ENCODE measurements around the gene CTSF. TPM values are rescaled to one million over a fixed set of nuclear protein-coding genes. Genes with fewer than 3 reads are reported as not detected.
A peak's percentile ranks its signal among the peaks of the same experiment; 100 is the strongest.
"Not testable (repeated sequence)": the region's sequence is repeated elsewhere in the genome, so short reads cannot be mapped to it uniquely, and the experiment has no call there.

CTSF gene
- total RNA-seq, 2 donors from 2014 or later: 10.5 to 13.4 TPM

DNA sequence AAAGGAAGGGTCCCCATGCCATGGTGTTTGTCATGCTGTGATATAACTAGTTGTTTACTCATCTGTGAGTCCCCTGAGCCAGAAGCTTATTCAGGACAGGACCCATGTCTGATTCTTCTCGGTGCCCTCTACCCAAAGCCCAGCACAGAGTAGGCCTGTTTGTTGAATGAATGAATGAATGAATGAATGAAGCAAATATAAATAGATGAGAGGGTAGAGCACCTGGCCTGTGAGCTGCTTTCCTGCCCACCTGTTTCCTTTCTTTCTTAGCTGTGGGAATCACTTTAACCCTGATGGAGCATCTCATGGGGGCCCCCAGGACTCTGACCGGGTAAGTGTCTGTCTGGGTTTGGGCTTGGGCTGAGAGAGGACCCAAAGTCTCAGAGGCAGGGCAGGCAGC is 31.8 kb upstream of the CTSF start:
- DNase-seq: no peak

DNA sequence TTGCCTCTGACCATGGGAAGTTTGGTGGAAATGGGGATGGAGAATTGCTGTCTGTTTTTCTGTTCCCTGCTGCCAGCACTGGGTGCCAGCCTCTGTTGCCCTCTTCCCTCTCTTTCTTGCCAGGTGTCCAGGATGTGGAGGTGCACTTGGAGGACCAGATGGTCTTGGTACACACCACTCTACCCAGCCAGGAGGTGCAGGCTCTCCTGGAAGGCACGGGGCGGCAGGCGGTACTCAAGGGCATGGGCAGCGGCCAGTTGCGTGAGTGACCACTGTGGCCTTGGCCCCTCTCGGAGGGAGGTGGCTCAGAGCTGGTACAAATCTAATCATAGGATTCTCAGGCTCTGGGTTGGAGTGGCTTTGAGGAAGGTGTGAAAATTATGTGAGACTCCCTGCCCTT is 30.6 kb upstream of the CTSF start:
- no peak for ATAC-seq
- Mint-ChIP-seq H3K27ac (no peak overlapping the region), H3K36me3 (ENCODE audit: low read depth) (no peaks in the 10 kb centered on the region), H3K27me3 (no peaks in the 10 kb centered on the region), H3K4me3 (no peak overlapping the region), H3K4me1 (peaks cover 12% of the 10 kb centered on the region)
- no peak for DNase-seq
- H3K9me3 ChIP-seq (ENCODE audit: control insufficient read depth, low read length, poor library complexity, severe bottlenecking): no peaks in the 10 kb centered on the region

More for the DNA sequence above, 31.8 kb upstream of the CTSF start:
- no peak for ATAC-seq
- Mint-ChIP-seq H3K27me3 (no peaks in the 10 kb centered on the region), H3K27ac (no peak overlapping the region), H3K4me3 (no peak overlapping the region), H3K4me1 (peaks cover 7% of the 10 kb centered on the region), H3K36me3 (ENCODE audit: low read depth) (no peaks in the 10 kb centered on the region)
- no peaks in the 10 kb centered on the region for H3K9me3 ChIP-seq (ENCODE audit: control insufficient read depth, low read length, poor library complexity, severe bottlenecking)

DNA sequence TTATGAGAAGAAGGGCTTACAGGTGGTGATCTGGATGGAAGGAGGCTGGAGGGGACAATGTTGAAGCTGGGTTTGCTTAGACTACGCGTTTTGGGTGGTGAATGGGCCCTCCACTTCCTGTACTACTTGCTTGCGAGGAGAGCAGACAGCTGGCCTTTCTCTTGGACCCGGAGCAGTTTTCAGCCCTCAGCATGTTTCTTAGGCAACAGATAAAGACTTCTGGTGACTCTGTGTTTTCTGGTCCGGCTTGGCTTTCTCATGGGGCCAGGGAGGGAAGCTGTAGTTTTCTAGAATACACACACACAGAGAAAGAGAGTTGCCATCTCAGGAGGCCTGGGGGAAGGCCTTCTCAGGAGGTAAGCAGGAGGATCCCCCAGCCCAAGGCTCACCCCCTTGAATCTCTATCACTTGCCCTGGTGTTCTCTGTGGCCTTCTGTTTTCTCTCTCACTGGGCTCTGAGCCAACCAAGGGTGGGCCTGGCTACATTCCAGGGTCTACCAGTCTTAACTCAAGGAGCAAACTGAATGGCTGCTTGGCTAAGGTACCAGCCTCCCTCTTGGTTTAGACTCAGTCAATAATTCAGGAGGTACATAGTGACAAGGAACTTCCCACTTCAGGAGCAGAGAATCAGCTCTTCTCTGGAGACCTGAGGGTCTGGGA is 27.0 kb upstream of the CTSF start:
- H3K27ac Mint-ChIP-seq: peak overlapping the region; percentile 39
- H3K9me3 ChIP-seq (ENCODE audit: control insufficient read depth, low read length, poor library complexity, severe bottlenecking): no peaks in the 10 kb centered on the region
- H3K4me3 Mint-ChIP-seq: peak overlapping the region; percentile 25
- DNase-seq (no peak), ATAC-seq (no peak)
- no peaks in the 10 kb centered on the region for H3K27me3 Mint-ChIP-seq
- peaks cover 2% of the 10 kb centered on the region for H3K36me3 Mint-ChIP-seq (ENCODE audit: low read depth)
- peaks cover 24% of the 10 kb centered on the region for H3K4me1 Mint-ChIP-seq

DNA sequence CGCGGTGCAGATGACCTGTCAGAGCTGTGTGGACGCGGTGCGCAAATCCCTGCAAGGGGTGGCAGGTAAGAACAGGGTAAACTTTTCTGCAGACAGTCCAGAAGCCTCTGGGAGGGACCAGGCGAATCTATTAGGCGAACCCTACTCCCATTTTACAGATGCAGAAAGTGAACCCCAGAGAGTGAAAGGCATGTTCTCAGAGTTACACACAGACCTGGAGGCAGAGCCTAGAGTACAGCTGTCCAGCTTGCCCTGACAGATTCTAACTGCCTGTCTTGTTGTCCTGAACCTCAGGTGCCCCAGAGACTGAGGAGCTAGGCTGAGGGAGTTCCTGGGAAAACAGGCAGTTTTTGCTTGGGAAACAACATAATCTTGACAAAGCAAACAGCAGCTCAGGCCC is 25.2 kb upstream of the CTSF start:
- no peak for ATAC-seq
- Mint-ChIP-seq H3K27me3 (no peaks in the 10 kb centered on the region), H3K36me3 (ENCODE audit: low read depth) (peaks cover 2% of the 10 kb centered on the region), H3K4me1 (peaks cover 24% of the 10 kb centered on the region), H3K4me3 (peak overlapping the region; percentile 100), H3K27ac (peak overlapping the region; percentile 100)
- DNase-seq: no peak
- H3K9me3 ChIP-seq (ENCODE audit: control insufficient read depth, low read length, poor library complexity, severe bottlenecking): no peaks in the 10 kb centered on the region

DNA sequence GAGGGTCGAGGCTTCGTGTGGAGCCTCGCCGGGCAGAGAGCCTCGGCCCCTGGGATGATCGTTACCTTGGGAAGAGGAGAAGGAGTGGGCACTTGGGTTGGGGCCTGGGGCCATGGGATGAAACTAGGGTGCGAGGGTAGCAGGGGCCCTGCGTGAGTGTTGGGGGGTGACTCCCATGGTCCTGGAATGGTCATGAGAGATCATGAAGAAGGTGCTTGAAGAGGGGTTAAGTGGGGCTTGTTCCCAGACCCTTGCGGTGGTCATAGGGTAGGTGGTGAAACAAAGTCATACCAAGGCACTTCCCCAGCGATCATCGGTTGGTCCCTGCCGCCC is 24.9 kb upstream of the CTSF start:
- DNase-seq (no peak), ATAC-seq (no peak)
- H3K27me3 Mint-ChIP-seq: no peaks in the 10 kb centered on the region
- peaks cover 2% of the 10 kb centered on the region for H3K36me3 Mint-ChIP-seq (ENCODE audit: low read depth)
- no peaks in the 10 kb centered on the region for H3K9me3 ChIP-seq (ENCODE audit: control insufficient read depth, low read length, poor library complexity, severe bottlenecking)
- peak overlapping the region; percentile 100 for H3K27ac Mint-ChIP-seq
- H3K4me1 Mint-ChIP-seq: peaks cover 24% of the 10 kb centered on the region
- peak overlapping the region; percentile 100 for H3K4me3 Mint-ChIP-seq

DNA sequence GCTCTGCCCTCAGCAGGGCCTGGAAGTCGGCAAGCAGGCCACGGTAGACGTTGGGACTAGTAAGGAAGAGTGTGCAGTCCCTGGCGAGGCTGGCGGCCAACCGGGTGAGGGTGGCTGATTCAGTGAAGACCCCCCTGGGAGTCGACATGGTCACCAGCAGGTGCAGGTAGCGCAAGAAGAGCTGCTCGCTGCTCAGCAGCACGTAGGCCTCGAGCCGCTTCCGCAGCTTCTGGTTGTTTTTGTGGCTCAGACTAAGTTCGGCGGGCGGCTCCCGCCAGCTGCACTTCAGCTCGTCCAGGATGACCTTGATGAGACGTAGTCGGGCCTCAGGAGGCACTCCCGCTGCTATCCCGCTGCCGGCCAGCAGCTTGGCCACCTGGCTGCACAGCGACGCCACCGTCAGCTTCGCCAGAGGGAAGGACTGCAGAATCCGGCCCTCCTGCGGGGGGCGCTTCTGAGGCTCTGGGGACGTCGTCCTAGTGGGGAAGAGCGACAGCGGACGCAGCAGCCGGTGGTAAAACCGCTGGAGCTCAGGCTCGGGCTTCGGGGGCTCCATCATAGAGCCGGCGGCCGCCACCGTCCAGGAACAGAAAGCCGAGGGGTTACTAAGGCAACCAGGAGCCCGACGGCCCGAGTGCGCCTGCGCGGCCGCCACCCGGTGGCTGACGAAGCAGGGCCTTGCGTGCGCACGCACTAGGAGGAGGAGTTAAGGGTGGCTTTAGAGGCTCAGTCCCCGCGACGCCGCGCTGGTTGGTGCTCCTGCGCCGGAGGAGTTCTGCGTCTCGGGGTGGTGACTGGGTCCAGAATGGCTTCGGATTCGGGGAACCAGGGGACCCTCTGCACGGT is 24.3 kb upstream of the CTSF start, which contains the start of the genes CCDC87 and CCS:
Gene CCDC87 (minus strand): TSS at position 607 of the 846 bp plus-strand sequence. CDS start 48 bp downstream, at position 559.
Gene CCS (plus strand): TSS at position 729 of the 846 bp plus-strand sequence. CDS start 77 bp downstream, at position 806.
- Mint-ChIP-seq H3K27me3 (no peaks in the 10 kb centered on the region), H3K27ac (peak within 1 kb of the TSS; percentile 100), H3K36me3 (ENCODE audit: low read depth) (peaks cover 2% of the 10 kb centered on the region), H3K4me3 (peak within 1 kb of the TSS; percentile 100), H3K4me1 (peaks cover 24% of the 10 kb centered on the region)
- ATAC-seq (peak; percentile 97), DNase-seq (peak; percentile 98 to 100 (median 99))
- no peaks in the 10 kb centered on the region for H3K9me3 ChIP-seq (ENCODE audit: control insufficient read depth, low read length, poor library complexity, severe bottlenecking)

DNA sequence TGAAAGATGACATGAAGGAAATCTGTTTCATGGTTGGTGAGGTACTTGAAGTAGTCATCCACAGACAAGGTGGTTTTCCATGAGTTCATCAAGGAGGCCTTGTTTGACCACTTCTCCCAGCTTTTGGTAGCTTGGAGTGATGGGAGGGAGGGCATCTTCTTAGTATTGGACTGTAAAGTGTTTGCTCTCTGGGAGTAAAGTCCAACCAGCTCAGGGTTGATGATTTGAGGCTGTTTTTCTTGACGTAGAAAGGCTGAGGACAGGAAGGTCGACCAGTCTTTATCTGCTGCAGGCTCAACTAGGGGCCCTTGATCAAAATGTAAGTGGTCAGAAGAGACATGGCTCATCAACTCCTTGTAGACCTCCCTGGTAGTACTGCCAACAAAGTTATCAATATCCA is 22.8 kb upstream of the CTSF start:
- DNase-seq: no peak
- Mint-ChIP-seq H3K27ac (peak overlapping the region; percentile 100), H3K4me1 (peaks cover 25% of the 10 kb centered on the region), H3K4me3 (peak overlapping the region; percentile 100), H3K36me3 (ENCODE audit: low read depth) (peaks cover 2% of the 10 kb centered on the region), H3K27me3 (no peaks in the 10 kb centered on the region)
- H3K9me3 ChIP-seq (ENCODE audit: control insufficient read depth, low read length, poor library complexity, severe bottlenecking): no peaks in the 10 kb centered on the region
- no peak for ATAC-seq

DNA sequence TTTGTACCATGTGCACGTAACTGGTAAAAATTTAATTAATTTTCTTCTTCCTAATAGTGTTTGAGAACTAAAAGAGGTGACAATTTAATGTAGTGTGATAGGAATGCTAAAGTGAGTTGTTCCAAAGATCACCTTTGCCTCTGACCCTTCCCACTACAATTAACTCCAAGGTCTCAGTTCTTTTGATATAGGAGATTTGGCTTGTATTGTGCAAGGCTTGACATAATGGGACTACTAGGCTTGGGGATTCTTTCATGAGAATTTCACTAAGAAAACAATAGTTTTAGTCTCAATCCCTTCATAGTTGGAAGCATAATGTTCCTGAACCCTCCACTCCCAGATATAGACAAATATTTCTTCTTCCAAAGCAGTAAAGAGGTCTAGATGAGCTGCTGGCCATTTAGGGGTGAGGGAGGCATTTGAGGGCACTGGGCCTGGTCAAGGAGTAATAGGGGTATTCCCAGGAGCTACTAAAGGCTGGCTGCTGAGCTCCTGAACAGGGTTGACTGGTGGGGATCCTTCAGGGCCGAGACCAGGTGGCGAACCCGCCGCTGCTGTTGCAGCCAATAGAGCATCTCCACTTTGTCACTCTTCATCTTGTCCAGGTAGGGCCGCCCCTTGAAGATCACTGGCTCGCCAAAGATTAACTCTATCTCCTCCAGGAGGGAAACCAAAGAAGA is 21.7 kb upstream of the CTSF start:
- H3K27ac Mint-ChIP-seq: no peak overlapping the region
- ATAC-seq: no peak
- H3K4me1 Mint-ChIP-seq: peaks cover 18% of the 10 kb centered on the region

DNA sequence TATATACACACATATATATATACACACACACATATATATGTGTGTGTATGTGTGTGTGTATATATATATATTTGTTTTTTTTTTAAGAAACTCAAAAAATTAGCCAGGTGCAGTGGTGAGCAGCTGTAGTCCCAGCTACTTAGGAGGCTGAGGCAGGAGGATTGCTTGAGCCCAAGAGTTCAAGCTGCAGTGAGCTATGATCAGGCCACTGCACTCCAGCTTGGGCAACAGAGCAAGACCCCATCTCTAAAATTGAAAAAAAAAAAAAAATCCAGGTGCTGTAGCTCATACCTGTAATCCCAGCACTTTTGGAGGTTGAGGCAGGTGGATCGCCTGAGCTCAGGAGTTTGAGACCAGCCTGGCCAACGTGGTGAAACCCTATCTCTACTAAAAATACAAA is 20.9 kb upstream of the CTSF start:
- not testable (repeated sequence) for DNase-seq; ATAC-seq; H3K9me3 ChIP-seq (ENCODE audit: control insufficient read depth, low read length, poor library complexity, severe bottlenecking); H3K36me3 Mint-ChIP-seq (ENCODE audit: low read depth); H3K27me3 Mint-ChIP-seq; H3K4me3 Mint-ChIP-seq; H3K27ac Mint-ChIP-seq
- H3K4me1 Mint-ChIP-seq: peaks cover 13% of the 10 kb centered on the region

More for the DNA sequence above, 21.7 kb upstream of the CTSF start:
- no peak for DNase-seq
- H3K36me3 Mint-ChIP-seq (ENCODE audit: low read depth): peaks cover 2% of the 10 kb centered on the region
- no peak overlapping the region for H3K4me3 Mint-ChIP-seq
- no peaks in the 10 kb centered on the region for H3K27me3 Mint-ChIP-seq
- no peaks in the 10 kb centered on the region for H3K9me3 ChIP-seq (ENCODE audit: control insufficient read depth, low read length, poor library complexity, severe bottlenecking)

DNA sequence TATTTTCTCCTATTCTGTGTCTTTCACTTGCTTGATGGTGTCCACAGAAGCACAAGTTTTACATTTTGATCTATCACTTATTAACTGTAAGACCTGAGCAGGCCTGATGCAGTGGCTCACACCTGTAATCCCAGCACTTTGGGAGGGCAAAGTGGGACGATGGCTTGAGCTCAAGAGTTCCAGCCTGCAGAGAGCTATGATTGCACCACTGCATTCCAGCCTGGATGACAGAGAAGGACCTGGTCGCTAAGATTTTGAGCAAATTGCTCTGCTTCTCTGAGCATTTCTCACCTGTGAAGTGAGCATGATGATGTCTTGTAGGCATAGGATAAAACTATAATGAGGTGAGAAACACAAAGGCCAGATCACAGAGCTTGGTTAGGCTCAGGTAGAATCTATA is 17.7 kb upstream of the CTSF start:
- H3K27ac Mint-ChIP-seq: no peak overlapping the region
- DNase-seq (no peak), ATAC-seq (no peak)
- no peak overlapping the region for H3K4me3 Mint-ChIP-seq
- H3K36me3 Mint-ChIP-seq (ENCODE audit: low read depth): no peaks in the 10 kb centered on the region
- H3K27me3 Mint-ChIP-seq: no peaks in the 10 kb centered on the region
- H3K4me1 Mint-ChIP-seq: peaks cover 2% of the 10 kb centered on the region
- no peaks in the 10 kb centered on the region for H3K9me3 ChIP-seq (ENCODE audit: control insufficient read depth, low read length, poor library complexity, severe bottlenecking)

DNA sequence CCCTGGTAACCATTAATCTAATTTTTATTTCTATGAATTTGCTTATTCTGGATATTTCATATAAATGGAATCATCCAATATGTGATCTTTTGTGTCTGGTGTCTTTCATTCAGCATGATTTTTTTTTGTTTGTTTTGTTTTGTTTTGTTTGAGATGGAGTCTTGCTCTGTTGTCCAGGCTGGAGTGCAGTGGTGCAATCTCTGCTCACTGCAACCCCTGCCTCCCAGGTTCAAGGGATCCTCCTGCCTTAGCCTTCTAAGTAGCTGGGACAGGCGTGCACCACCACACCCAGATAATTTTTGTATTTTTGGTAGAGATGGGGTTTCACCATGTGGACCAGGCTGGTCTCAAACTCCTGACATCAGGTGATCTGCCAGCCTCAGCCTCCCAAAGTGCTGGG is 17.0 kb upstream of the CTSF start:
- H3K36me3 Mint-ChIP-seq (ENCODE audit: low read depth); H3K27me3 Mint-ChIP-seq; H3K4me1 Mint-ChIP-seq; H3K9me3 ChIP-seq (ENCODE audit: control insufficient read depth, low read length, poor library complexity, severe bottlenecking); DNase-seq; H3K27ac Mint-ChIP-seq; H3K4me3 Mint-ChIP-seq; ATAC-seq: not testable (repeated sequence)

DNA sequence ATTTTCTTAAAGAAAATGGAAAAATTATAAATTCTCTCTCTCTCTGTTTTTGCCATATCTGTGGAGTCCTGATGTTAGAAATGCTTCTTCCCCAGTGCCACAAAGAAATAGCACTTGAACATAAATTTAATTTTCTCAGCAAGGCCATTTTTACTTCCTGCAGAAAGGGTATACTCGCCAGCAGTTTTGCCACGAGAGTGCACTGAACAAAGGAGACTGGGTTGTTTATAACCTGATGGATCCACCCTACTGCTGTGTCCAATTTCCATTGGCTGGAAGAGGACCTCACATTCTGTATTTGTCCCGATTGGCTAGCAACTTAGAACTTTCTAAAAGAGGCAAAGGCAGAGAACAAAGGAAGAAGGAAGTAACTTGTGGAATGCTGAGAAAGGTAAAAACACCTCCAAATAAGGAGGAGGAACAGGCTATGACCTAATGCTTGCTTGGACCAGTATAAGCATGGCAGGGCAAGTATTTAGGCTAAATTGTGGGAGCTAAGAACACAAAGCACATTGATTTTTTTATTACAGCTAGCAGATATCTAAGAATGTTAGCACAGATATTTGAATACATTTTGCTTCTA is 14.2 kb upstream of the CTSF start:
- not testable (repeated sequence) for DNase-seq; H3K27me3 Mint-ChIP-seq; H3K36me3 Mint-ChIP-seq (ENCODE audit: low read depth); H3K4me1 Mint-ChIP-seq; H3K4me3 Mint-ChIP-seq; ATAC-seq; H3K9me3 ChIP-seq (ENCODE audit: control insufficient read depth, low read length, poor library complexity, severe bottlenecking)
- H3K27ac Mint-ChIP-seq: peak overlapping the region; percentile 59

DNA sequence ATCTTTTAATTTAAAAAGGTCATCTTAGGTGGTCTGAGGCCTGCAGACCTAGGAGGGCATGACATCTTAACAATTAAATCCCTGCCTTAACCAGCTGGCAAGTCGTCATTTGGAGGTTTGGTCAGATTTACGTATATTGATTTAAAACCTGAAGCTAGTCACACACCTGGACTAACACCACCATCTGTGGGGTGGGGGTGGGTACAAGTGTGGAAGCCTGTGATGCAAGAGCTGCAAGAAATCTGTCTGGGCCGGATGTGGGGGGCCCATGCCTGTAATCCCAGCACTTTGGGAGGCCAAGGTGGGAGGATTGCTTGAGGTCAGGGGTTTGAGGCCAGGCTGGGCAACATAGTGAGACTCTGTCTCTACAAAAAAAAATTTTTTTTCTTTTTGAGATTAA is 12.9 kb upstream of the CTSF start:
- no peak overlapping the region for H3K27ac Mint-ChIP-seq
- DNase-seq (no peak), ATAC-seq (no peak)
- peaks cover 8% of the 10 kb centered on the region for H3K4me1 Mint-ChIP-seq
- no peaks in the 10 kb centered on the region for H3K9me3 ChIP-seq (ENCODE audit: control insufficient read depth, low read length, poor library complexity, severe bottlenecking)
- H3K27me3 Mint-ChIP-seq: peaks cover 6% of the 10 kb centered on the region
- no peak overlapping the region for H3K4me3 Mint-ChIP-seq
- peaks cover 2% of the 10 kb centered on the region for H3K36me3 Mint-ChIP-seq (ENCODE audit: low read depth)
